Sciatic nerve (tissue), 2 donors: Measurements from ENCODE around the gene ALDH5A1. TPM values are rescaled to one million over a fixed set of nuclear protein-coding genes. Genes with fewer than 3 reads are reported as not detected.
"Not testable (repeated sequence)": the region's sequence is repeated elsewhere in the genome, so short reads cannot be mapped to it uniquely, and the experiment has no call there.

ENCODE experiments used
- ATAC-seq: fragments of 200-7000 bp; cut with Tn5 transposase; one replicate; pipeline ENCODE4 v1.9.1; 2020; ENCODE audit warnings: mild to moderate bottlenecking, moderate library complexity
- DNase-seq: peaks from one replicate; pipeline ENCODE4 v3.0.0-alpha.2; 2020; ENCODE audit warnings: low spot score
- intact Hi-C: fragments of 100-400 bp; cut with DNase I; formaldehyde crosslinking; loops from one replicate; pipeline ENCODE4 v1.14.2; 2022
- total RNA-seq: library from RNA; stranded (reverse); fragmentation: NEBNext Ultra II Directional; extraction: Animal tissue kit (Norgen Biotek cat#: 25700); gene quantifications from one replicate; pipeline ENCODE4 v1.2.1, GENCODE V29; 2021
- donor health status: DM: no; HTN: no; CAD: no.
- donor health status: DM: no; HTN: no; CAD: no.

The ALDH5A1 gene
- total RNA-seq, 1 donor from 2014 or later: 19.3 TPM

- intact Hi-C loops: no loop called here
- no peak for DNase-seq
- ATAC-seq: no peak
These were observed 13.3 kb upstream of the ALDH5A1 start for GRCh38 chr6:24481449-24481848.

GRCh38 chr6:24484657-24485323 is 10.0 kb upstream of the ALDH5A1 start:
- DNase-seq: no peak
- ATAC-seq: no peak
- intact Hi-C loops: no loop called here

- intact Hi-C loops: no loop called here
- no peak for DNase-seq
- no peak for ATAC-seq
These were observed 8.7 kb upstream of the ALDH5A1 start for GRCh38 chr6:24486065-24486464.

- DNase-seq: no peak
- intact Hi-C loops: no loop called here
- no peak for ATAC-seq
These were observed 5.3 kb upstream of the ALDH5A1 start, which contains the start of gene GPLD1 for GRCh38 chr6:24489470-24489869. TSS of gene GPLD1 (minus strand) at chr6:24489578. CDS start at chr6:24489511, 67 bp downstream.

GRCh38 chr6:24489881-24490280 is 4.9 kb upstream of the ALDH5A1 start:
- intact Hi-C loops: no loop called here
- ATAC-seq (peak; percentile 64), DNase-seq (no peak)

GRCh38 chr6:24490948-24491347 is 3.8 kb upstream of the ALDH5A1 start:
- ATAC-seq (no peak), DNase-seq (no peak)
- intact Hi-C loops: no loop called here

GRCh38 chr6:24492475-24492874 is 2.3 kb upstream of the ALDH5A1 start:
- ATAC-seq: no peak
- intact Hi-C loops: no loop called here

GRCh38 chr6:24493945-24494820 is 586 bp upstream of the ALDH5A1 start:
- no peak for DNase-seq
- intact Hi-C loops: no loop called here
- ATAC-seq: no peak

More at GRCh38 chr6:24492475-24492874, 2.3 kb upstream of the ALDH5A1 start:
- DNase-seq: no peak

GRCh38 chr6:24497254-24497970 is 2.6 kb downstream of the ALDH5A1 start:
- intact Hi-C loops: no loop called here

GRCh38 chr6:24500683-24501082 is 5.9 kb downstream of the ALDH5A1 start:
- DNase-seq: no peak
- intact Hi-C loops: no loop called here
- no peak for ATAC-seq

More at GRCh38 chr6:24497254-24497970, 2.6 kb downstream of the ALDH5A1 start:
- ATAC-seq (no peak), DNase-seq (no peak)

- ATAC-seq (no peak), DNase-seq (no peak)
These were observed 6.6 kb downstream of the ALDH5A1 start for GRCh38 chr6:24501374-24501773.

GRCh38 chr6:24501914-24502313 is 7.1 kb downstream of the ALDH5A1 start:
- no peak for DNase-seq
- ATAC-seq: no peak
- intact Hi-C loops: no loop called here

More at GRCh38 chr6:24501374-24501773, 6.6 kb downstream of the ALDH5A1 start:
- intact Hi-C loops: no loop called here

GRCh38 chr6:24504287-24504648 is 9.5 kb downstream of the ALDH5A1 start:
- DNase-seq (no peak), ATAC-seq (no peak)
- intact Hi-C loops: no loop called here

- ATAC-seq (no peak), DNase-seq (no peak)
- intact Hi-C loops: no loop called here
These were observed 10.1 kb downstream of the ALDH5A1 start for GRCh38 chr6:24504649-24505586.

GRCh38 chr6:24506814-24507520 is 12.2 kb downstream of the ALDH5A1 start:
- DNase-seq: no peak
- intact Hi-C loops: no loop called here
- ATAC-seq: no peak

GRCh38 chr6:24511976-24512375 is 17.2 kb downstream of the ALDH5A1 start:
- intact Hi-C loops, DNase-seq, ATAC-seq: not testable (repeated sequence)

- intact Hi-C loops: no loop called here
- ATAC-seq (no peak), DNase-seq (no peak)
These were observed 18.8 kb downstream of the ALDH5A1 start for GRCh38 chr6:24513602-24514001.
